HG02943 (cell line): ENCODE results near the gene SQOR.
A peak's percentile ranks its signal among the peaks of the same experiment; 100 is the strongest.

Source experiments
- ATAC-seq: cut with Tn5 transposase; IDR thresholded peaks from one replicate; pipeline ENCODE4 v1.9.1; 2021; ENCODE audit warnings: mild to moderate bottlenecking, low read depth, moderate library complexity; ENCODE audit not compliant: unreplicated experiment

Gene SQOR

DNA sequence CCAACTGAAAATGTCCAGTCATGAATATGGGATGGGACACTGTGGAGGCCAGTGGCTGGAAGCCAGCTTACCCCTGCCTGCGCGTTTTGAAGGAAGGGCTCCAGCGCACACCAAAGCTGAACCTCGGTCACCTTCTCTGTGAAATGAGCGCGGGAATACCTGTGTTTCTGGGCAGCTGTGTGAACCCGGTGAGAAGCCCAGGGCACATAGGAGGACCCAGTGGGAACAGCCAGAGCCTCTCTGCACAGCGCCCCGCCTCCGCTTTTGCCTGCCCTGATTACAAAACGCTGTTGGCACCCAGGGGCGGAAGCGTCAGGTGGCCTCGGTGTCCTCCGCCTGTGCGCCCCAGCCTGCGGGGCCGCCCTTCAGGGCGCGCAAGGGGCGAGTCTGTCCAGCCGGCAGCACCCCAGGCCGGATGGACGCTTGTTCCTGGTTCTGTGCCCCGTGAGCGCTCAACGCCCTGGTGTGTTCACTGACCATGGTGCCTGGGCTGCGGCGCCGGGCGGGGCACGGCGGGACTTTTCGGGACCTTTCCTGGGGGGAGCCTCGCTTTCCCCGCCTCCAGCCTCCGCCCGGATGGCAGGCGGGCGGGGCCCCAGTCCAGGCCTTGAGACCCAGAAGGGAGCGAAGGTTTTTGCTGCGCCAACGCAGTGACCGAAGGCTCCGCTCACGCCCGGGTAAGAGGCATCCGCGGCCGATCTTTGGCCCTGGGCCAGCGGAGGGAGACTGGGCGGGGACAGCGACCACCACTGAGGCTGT lies at the start of gene SQOR:
Gene SQOR (plus strand): TSS at position 598 of the 759 bp plus-strand sequence. CDS start 23,895 bp downstream, outside the sequence.
- peak; percentile 78 for ATAC-seq

DNA sequence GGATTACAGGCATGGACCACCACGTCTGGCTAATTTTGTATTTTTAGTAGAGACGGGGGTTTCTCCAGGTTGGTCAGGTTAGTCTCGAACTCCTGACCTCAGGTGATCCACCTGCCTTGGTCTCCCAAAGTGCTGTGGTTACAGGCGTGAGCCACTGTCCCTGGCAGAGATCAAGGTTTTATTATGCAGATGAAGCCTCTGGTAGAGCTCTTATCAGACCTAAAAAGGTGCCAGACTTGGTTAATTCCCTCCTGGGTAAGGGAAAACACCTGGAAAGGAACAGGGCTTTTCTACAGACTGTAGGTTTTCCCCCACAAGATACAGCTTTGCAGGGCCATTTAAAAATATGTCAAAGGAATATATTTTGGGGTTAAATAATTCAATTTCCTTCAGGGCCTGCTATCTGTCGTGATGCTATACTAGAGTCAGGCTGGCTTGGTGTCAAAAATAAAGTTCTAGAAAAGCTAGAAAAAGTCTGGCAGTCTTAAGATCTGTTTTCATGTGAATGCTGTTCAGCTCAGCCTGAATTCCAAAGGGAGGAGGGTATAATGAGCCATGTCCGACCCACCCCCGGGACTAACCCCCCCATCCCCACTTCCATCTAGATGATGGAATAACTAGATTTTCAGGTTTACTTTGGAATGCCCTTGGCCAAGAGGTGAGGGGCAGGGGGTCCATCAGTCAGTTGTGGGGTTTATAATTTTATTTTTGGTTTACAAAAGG lies 49.6 kb upstream of the SQOR start:
- no peak for ATAC-seq

DNA sequence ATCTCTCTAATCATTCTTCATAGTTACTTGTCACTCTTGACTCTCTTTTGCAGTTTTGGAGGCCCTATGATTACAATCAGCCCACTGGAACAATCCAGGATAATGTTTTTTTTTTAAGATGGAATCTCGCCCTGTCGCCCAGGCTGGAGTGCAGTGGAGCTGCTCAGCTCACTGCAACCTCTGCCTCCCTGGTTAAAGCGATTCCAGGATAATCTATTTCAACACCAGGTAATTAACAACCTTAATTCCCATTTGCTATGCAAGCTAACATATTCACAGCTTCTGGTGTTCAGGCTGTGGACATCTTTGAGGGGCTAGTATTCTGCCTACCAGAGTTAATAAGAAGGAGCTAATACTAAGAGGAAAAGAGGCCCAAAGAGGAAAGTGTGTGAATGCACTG lies 48.7 kb upstream of the SQOR start:
- ATAC-seq = no peak

DNA sequence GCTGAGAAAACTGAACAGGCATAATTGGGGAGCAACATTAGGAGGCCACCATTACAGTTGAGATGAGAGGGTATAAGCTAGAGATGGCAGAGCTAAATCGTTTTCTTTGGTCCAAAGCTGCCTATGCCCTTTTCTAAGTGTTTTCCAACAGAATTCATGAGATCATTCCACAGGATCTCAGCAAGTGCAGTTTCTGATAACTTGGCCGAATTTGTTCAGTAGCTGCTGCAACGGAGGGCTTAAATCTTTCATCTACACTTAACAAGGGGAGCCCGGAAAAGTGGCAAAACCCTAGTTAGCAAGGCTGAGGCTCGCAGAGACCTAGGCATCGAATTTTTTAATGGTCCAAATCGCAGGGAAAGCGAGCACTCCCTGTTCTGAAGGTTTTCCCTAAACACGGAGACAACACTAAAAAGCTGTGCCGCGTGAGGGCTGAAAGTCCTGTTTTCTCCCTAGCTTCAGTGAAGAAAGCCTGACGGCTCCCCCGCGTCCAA lies 48.2 kb upstream of the SQOR start:
- ATAC-seq = peak; percentile 10

DNA sequence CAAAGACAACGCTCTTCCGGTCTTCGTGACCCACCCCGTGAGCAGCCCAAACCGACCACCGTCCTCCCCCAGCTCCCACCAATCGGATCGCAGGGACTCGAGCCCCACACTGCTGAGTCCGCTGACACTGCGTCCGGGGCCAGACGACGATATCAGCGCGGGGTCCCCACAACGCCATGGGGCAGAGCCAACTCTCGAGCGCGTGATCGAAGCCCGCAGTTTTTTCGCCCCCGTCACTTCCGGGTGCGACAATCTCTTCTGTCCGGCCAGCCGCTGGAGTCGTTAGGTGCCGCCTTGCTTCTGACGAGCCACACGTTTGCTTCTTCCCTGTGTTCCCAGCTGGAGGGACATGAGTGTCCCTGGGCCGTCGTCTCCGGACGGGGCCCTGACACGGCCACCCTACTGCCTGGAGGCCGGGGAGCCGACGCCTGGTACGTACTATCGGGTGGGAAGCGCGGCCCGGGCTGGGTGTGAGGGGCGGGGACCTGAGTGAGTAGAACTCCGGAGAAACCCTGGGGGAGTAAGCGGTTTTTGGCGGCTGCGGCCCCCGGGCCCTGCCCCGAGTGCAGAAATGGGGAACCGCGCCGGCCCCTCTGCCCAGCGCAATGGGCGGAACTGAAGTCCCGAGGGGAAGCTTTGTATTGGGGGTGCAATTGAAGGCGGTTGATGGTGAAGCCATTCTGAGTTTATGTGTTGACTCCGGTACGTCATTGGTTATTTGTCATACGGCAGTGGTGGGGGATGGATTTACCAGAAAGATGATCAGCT lies 47.5 kb upstream of the SQOR start, which contains the start of gene BLOC1S6:
Gene BLOC1S6 (plus strand): TSS at position 285 of the 768 bp plus-strand sequence. CDS start 65 bp downstream, at position 350.
- peak; percentile 77 for ATAC-seq

DNA sequence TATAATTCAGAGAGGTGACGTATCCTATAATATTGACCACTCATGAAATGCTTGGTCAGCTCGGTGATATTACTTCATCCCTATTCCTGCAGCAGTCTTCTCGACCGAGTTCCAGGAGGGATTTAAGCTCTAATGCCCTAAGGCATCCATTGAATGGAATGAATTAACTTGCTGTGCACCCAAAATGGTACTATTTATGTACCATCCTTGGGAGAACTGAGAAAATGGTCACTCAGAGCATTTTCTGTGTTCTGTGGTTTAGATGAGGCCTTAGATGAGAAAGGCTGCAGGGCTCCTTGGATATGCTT lies 47.0 kb upstream of the SQOR start:
- no peak for ATAC-seq

DNA sequence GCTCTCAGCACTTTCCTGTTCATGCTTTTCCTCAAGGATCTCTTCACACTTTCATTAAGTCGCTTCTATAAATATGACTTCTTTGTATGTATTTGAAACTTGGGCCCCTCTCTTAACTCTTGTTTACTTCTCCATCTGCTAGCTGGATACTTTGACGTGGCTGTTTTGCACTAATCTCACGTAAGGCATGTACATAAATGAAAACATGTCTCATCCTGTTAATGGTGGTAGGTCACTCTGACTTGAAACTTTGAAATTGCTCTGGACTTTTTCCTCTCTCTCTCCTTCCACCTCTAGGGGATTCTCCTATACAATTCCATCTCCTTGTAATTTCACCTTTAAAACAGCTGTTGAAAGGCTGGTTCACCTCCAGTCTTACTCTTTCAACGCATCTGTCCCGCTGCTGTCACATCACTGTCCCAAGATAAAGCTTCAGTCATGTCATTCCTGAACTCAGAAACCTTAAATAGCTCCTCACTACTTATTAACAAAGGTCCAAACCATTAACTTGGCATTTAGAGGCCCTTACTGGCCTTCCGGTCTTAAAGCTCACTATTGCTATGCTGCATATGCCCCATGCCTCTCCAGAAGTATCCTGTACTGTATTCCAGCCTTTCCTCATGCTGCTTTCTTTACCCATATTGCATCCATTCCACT lies 46.5 kb upstream of the SQOR start:
- no peak for ATAC-seq

DNA sequence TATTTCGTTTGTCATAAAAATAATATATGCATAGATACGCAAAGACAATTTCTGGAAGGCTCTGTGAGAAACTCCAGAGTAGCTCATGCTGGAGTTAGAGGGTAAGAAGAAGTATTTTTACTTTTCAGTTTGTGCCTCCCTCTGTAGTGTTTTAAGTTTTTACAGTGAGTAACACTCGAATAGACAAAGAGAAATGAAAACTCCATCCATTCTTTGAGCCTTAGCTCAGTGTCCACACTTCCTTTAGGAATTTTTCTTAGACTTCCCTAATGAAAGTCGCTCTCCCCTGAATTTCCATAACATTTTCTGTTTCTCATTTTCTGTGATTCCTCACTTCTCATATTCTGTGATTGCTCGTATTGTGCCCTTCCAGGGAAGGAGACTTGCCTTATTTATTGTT lies 45.6 kb upstream of the SQOR start:
- no peak for ATAC-seq

DNA sequence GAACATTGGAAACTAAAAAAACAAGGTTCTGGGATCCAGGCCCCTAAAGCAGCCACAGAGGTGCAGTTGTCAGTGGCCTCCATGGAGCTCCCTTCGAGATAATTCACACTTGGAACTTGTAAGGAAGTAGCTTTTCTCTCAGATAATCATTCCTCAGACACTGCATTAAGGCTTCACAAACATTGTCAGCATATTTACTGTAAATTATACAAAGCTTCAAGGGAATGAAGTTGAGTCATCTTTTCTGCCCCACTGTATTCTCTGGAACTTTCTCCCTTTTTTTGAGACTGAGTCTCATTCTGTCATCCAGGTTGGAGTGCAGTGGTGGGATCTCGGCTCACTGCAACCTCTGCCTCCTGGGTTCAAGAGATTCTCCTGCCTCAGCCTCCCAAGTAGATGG lies 40.5 kb upstream of the SQOR start:
- ATAC-seq = no peak

DNA sequence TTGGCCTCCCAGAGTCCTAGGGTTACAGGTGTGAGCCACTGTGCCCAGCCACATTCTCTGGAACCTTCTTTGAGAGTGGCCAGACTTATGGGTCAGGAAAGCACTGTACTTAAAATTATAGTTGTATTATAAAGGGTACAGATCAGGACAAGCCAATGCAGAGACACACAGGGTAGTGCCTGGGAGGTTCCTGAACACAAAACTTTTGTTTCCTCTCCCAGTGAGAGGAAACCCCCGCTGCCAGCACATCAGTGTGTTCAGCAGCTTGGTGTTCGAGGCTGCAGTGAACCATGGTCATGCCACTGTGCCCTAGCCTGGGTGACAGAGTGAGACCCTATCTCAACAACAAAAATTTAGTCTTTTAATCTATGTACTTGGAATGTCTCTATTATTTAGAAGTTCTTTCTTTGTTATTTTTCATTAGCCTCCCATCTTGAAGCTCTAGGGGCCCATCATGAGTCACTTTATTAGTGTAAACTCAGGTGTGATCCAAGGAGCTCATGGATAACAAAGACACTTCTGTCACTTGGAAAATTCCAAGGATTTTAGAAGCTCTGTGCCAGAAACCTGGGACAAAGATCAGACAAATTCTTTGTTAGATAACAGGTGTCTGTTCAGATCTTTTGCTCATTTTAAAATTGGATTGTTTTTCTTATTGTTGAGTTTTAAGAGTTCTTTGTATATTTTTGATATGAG lies 39.8 kb upstream of the SQOR start:
- no peak for ATAC-seq

DNA sequence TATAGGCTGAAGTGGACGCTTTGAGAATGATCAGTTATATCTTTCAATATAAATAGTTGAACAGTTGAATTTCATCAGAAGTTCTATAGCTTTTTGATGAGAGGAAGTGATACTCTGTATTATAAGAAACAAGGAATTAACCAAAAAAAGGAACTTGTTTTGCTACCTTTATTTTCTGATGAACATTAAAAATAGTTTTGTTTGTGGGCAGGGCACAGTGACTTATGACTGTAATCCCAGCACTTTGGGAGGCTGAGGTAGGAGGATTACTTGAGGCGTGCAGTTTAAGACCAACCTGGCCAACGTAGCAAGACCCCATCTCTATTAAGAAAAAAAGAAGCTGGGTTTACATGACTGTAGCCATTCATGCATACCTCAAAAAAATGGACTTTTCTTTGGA lies 30.9 kb upstream of the SQOR start:
- no peak for ATAC-seq

DNA sequence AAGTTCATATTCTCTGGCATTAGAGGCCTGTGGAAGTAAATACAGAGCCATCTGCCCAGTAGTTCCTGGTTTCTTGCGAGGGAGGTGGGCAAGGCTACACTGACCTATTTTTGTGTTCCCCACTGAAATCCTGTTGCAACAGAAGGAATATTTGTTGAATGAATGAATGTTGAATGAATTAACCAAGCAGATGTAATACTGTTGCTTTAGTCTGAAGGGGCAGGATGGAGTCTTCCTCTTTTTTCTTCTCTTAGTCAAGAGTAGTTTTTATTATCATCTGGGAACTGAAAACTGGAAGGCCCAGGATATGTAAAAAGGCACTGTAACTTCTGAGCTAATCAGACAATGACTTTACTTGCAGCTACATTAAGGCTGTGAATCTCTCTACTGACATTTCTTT lies 30.5 kb upstream of the SQOR start:
- no peak for ATAC-seq

DNA sequence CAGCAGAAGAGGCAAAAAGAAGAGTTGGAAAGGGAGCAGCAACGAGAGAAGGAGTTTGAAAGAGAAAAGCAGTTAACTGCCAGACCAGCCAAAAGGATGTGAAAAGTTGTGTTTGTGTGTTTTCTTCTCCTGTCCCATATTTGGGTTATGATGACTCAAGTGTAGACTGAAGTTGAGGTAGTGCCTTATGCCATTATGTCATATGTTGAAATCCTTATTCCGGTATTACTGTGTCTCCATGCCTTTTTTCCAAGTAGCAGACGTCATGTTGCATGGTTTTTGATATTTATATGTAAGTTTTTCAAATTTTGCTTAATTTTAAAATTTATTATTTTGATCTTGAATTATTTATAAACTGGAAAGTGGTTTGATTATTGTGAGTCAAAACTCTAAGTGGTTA lies 28.4 kb upstream of the SQOR start:
- ATAC-seq = no peak

DNA sequence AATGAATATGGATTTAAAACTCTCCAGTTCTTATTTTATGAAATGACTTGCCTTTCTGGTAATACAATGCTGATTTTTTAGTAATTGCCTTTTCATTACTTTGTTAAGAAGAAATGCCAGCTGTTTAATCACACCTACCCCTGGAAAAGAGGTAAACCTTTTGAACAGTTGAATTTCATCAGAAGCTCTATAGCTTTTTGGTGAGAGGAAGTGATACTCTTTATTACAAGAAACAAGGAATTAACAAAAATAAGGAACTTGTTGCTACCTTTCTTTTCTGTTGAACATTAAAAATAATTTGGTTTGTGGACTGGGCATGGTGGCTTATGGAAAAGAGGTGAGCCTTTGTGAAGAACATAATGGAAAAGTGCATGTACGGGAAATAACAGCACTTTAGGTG lies 28.0 kb upstream of the SQOR start:
- no peak for ATAC-seq

DNA sequence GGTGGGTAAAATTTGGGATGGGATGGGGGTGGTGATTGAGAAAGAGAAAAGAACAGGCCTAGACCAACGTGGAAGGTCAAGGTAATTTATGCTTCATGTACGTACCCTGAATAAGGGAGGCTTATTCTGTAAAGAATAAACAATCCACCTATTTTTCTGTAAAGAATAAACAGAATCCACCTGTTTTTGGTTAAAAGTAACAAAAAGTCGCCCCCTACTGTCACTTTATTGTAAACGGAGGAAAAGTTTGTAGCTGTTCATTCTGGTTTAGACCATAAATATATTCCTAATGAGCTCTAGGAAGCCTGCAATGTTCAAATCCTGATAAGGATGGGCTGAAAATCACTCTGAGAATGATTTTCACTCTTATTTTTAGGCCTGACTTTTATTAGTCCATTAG lies 23.5 kb upstream of the SQOR start:
- ATAC-seq = no peak

DNA sequence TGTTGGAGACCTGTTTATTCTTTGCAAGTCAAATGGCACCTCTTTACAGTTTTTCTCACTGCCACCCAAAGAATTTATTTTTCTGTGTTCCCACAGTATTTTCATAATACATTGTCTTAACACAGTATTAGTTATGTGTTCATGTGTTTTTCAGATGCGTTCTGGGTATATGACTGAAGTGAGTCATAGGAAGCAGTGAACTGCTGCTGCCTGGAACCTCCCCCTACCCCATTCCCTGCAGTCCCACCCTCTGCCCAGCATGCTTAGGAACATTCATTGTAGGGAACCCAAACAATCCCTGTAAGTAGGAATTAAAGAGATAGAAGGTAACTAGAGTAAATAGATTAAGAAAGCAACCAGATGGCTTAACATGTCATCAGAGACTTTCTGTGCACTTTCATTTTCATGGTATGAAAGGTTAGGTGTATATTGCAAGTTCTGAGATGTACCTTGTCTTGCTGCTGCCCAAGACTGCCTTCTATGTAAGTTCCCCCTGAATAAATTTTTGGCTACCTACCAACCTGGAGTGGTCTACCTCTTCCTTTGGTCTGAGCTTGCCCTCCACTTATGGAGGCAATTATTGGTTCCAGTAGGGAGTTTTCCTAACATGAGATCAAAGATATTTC lies 21.9 kb upstream of the SQOR start:
- ATAC-seq = no peak

DNA sequence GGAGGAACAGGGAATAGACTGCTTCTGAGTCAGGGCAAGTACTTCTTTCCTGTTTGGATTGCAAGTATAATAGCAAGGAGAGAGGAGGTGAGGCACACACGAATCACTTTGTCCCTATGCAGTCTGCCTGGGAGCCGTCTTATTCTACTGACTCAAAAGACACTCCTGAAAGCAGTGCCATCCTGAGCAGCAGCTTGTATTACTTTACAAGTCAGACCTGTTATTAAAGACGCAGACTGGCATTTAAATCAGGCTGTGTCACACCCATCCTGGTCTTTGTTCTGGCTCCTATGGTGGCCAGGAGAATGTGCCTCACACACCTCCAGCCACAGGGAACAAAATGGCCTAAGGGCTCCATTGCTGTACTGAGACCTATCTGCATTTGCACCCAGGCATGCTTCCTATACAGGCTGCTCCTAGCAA lies 17.9 kb upstream of the SQOR start:
- no peak for ATAC-seq

DNA sequence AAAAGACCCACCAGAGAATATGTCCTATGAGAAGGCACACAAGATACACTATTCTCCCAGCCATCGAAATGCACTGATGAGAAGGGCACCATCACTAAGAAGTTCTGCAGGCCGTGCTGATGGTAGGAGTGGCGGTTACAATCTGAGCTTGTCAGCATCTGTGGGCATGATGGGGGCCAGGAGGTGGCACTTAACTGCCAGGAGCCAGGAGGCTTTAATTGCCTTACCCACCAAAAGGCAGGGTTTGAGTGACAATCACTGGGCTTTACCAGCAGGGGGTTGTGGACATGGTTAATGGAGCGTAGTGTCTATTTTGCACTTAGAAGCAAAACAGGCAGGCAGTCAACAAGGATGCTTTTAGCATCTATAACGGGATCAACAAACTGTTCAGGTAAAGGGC lies 16.0 kb upstream of the SQOR start:
- ATAC-seq = no peak

DNA sequence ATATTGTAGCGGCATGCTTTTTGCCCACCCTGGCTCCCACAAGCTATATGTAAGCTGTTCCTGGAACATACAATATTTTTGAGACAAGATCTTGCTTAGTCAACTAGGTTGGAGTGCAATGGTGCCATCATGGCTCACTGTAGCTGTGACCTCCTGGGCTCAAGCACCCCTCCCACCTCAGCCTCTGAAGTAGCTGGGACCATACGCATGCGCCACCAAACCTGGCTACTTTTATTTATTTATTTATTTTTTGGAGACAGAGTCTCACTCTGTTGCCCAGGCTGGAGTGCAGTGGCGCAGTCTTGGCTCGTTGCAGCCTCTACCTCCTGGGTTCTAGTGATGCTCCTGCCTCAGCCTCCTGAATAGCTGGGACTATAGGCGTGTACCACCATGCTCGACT lies 6.7 kb upstream of the SQOR start:
- ATAC-seq = no peak
